ENCODE results near the gene CFAP97D1.

DNA sequence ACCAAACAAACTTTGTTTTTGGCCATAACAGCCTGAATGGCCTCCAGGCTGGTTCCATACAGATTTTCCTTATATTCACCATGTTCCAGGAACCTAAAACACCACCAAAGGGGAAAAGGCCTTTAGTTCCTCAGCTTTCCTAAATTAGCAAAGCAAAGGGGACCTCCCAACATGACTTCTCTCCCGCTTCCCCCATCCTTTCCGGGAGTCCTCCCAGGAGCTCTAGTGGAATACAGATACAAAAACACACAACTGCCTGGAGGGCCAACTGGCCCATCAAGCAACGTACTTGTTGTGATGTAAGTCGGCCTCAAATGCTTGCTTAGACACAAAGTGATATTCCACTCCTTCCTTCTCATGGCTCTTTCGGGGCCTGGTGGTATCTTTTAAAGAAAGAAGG, 30.6 kb downstream of the CFAP97D1 start:
- TF ChIP-seq CTCF (IDR thresholded peaks at IDR 0.05; ENCODE audit: insufficient read depth, low read depth, low read length) (no peak), EZH2 (IDR thresholded peaks at IDR 0.05; ENCODE audit: insufficient read depth, low read length) (no peak)

Data from astrocyte (in vitro differentiated cells and primary cell).